B cell (primary cell): Measurements from ENCODE around the gene WDFY2. TPM values are rescaled to one million over a fixed set of nuclear protein-coding genes. Genes with fewer than 3 reads are reported as not detected.

Experiments
- ATAC-seq: fragments of 200-7000 bp; cut with Tn5 transposase; one replicate; pipeline ENCODE4 v1.10.0; 2021; ENCODE audit warnings: low read depth, mild to moderate bottlenecking, moderate number of reproducible peaks, moderate library complexity
- CTCF ChIA-PET: fragments of 350-600 bp; sonication (Branson Sonifier 250); formaldehyde crosslinking; loops from one replicate; lab custom pipeline; 2021; ENCODE audit warnings: antibody characterized with exemption, inconsistent platforms; lab: Charles Lee
- POLR2A ChIA-PET: fragments of 350-600 bp; sonication (Branson Sonifier 250); formaldehyde crosslinking; loops from one replicate; lab custom pipeline; 2021; ENCODE audit warnings: antibody characterized with exemption; lab: Charles Lee
- DNase-seq: peaks from one replicate; pipeline ENCODE4 v3.0.0; 2013
- H2AFZ ChIP-seq: 2 replicates; pipeline ENCODE4 v1.6.1; 2012; ENCODE audit warnings: mild to moderate bottlenecking, low read depth, low read length; ENCODE audit not compliant: insufficient read depth, poor library complexity, severe bottlenecking
- H3K27ac ChIP-seq, 2 donors: 1 replicate in 1 of 2; 2 replicates in 1 of 2; pipeline ENCODE4 v1.5.1; 2012 to 2013; ENCODE audit warnings: low read length in 2 of 2, mild to moderate bottlenecking in 2 of 2, moderate library complexity in 1 of 2
- H3K27me3 ChIP-seq, 4 experiments: fragments of 200-600 bp in 1 of 4; sonication (generic) in 1 of 4; replicated peaks in 1 of 4; 1 replicate in 2 of 4; 2 replicates in 2 of 4; pipeline versions ENCODE4 v1.6.1 to v1.7.0; 2013 to 2016; ENCODE audit warnings: low read length in 3 of 4, mild to moderate bottlenecking in 2 of 4, mixed read lengths in 1 of 4, moderate library complexity in 1 of 4; ENCODE audit not compliant: insufficient read depth in 4 of 4, control insufficient read depth in 3 of 4; ENCODE audit errors: control extremely low read depth in 1 of 4
- H3K36me3 ChIP-seq, 2 experiments: replicated peaks in 1 of 2; 1 replicate in 1 of 2; 2 replicates in 1 of 2; pipeline versions ENCODE4 v1.6.1 to v1.7.1; 2013; ENCODE audit warnings: low read length in 1 of 2; ENCODE audit not compliant: insufficient read depth in 2 of 2, control insufficient read depth in 1 of 2; ENCODE audit errors: control extremely low read depth in 1 of 2, extremely low read depth in 1 of 2
- H3K4me1 ChIP-seq, 2 donors: fragments of 200-600 bp in 1 of 2; sonication (generic) in 1 of 2; 1 replicate in 1 of 2; 2 replicates in 1 of 2; pipeline versions ENCODE4 v1.5.1 to v1.6.1; 2013 to 2017; ENCODE audit warnings: low read length in 2 of 2; ENCODE audit not compliant: control insufficient read depth in 2 of 2, insufficient read depth in 2 of 2
- H3K4me2 ChIP-seq: replicated peaks from 2 replicates; pipeline ENCODE3; 2012; ENCODE audit warnings: mild to moderate bottlenecking, low read depth, low read length; ENCODE audit not compliant: poor library complexity, severe bottlenecking
- H3K4me3 ChIP-seq, 5 experiments: fragments of 200-600 bp in 1 of 5; sonication (generic) in 1 of 5; 1 replicate in 3 of 5; 2 replicates in 2 of 5; pipeline versions ENCODE4 v1.5.1 to v1.7.0; 2011 to 2016; ENCODE audit warnings: low read length in 4 of 5, mild to moderate bottlenecking in 4 of 5, low read depth in 2 of 5, control low read depth in 1 of 5, moderate library complexity in 1 of 5; ENCODE audit not compliant: insufficient read depth in 1 of 5; ENCODE audit errors: control extremely low read depth in 1 of 5, extremely low read depth in 1 of 5
- H3K79me2 ChIP-seq: fragments of 200-600 bp; sonication (generic); one replicate; pipeline ENCODE4 v1.6.0; 2016; ENCODE audit warnings: low read length; ENCODE audit not compliant: control insufficient read depth, insufficient read depth
- H3K9ac ChIP-seq: fragments of 200-600 bp; sonication (generic); 2 replicates; pipeline ENCODE4 v1.6.1; 2017; ENCODE audit warnings: mild to moderate bottlenecking, low read length, moderate library complexity
- H3K9me3 ChIP-seq, 3 donors: one replicate each; pipeline versions ENCODE4 v1.6.1 to v1.7.1; 2013; ENCODE audit warnings: low read length in 2 of 3; ENCODE audit not compliant: control insufficient read depth in 2 of 3, insufficient read depth in 1 of 3; ENCODE audit errors: control extremely low read depth in 1 of 3
- H4K20me1 ChIP-seq: 2 replicates; pipeline ENCODE4 v1.6.0; 2012; ENCODE audit warnings: mild to moderate bottlenecking, low read length; ENCODE audit not compliant: insufficient read depth, control insufficient read depth, poor library complexity, severe bottlenecking
- H3K27ac Mint-ChIP-seq: one replicate; pipeline ENCODE4 v1.8.0; 2021; ENCODE audit warnings: mixed read lengths
- H3K27me3 Mint-ChIP-seq: one replicate; pipeline ENCODE4 v1.8.0; 2021; ENCODE audit warnings: mixed read lengths
- H3K4me1 Mint-ChIP-seq: one replicate; pipeline ENCODE4 v1.8.0; 2021; ENCODE audit warnings: mixed read lengths
- H3K4me3 Mint-ChIP-seq: one replicate; pipeline ENCODE4 v1.8.0; 2021; ENCODE audit warnings: mixed read lengths
- H3K9me3 Mint-ChIP-seq: one replicate; pipeline ENCODE4 v1.8.0; 2022; ENCODE audit warnings: mixed read lengths; ENCODE audit not compliant: insufficient read depth
- EZH2 ChIP-seq: IDR thresholded peaks from 2 replicates; pipeline ENCODE4 v1.6.1; 2012; ENCODE audit warnings: borderline replicate concordance, low read depth, mild to moderate bottlenecking, moderate library complexity, low read length; ENCODE audit not compliant: insufficient read depth, poor library complexity, severe bottlenecking
- WGBS: methylation state at CpG from one replicate; pipeline ENCODE4 v1.1.5; 2013; ENCODE audit warnings: missing lambda C conversion rate; ENCODE audit not compliant: insufficient coverage; 5-methylcytosine and 5-hydroxymethylcytosine counted together
- intact Hi-C: fragments of 100-400 bp; cut with micrococcal nuclease; formaldehyde crosslinking; loops from one replicate; pipeline ENCODE4 v1.10.0; 2022
- polyA plus RNA-seq: library from polyadenylated mRNA; depleted of rRNA; stranded (reverse); fragments of >200 nt; gene quantifications from 2 replicates; pipeline ENCODE4 v1.2.3, GENCODE V29; 2012
- total RNA-seq, 2 donors: library from RNA; stranded (reverse); fragments of 120-200 nt in 1 of 2; gene quantifications; 1 replicate in 1 of 2; 2 replicates in 1 of 2; pipeline versions ENCODE4 v1.2.3 to v1.2.4, GENCODE V29; 2013 to 2022
- TF ChIP-seq, protein P1 (sequence below): fragments of 200-600 bp; IDR thresholded peaks from one replicate; pipeline ENCODE4 v1.8.0; 2022; ENCODE audit warnings: antibody characterized with exemption, mild to moderate bottlenecking

WDFY2 gene
- total and polyA plus RNA-seq, 2 donors (not counting 1 experiment from before 2014, with no cell fraction given): 12.4 to 47.7 TPM

DNA sequence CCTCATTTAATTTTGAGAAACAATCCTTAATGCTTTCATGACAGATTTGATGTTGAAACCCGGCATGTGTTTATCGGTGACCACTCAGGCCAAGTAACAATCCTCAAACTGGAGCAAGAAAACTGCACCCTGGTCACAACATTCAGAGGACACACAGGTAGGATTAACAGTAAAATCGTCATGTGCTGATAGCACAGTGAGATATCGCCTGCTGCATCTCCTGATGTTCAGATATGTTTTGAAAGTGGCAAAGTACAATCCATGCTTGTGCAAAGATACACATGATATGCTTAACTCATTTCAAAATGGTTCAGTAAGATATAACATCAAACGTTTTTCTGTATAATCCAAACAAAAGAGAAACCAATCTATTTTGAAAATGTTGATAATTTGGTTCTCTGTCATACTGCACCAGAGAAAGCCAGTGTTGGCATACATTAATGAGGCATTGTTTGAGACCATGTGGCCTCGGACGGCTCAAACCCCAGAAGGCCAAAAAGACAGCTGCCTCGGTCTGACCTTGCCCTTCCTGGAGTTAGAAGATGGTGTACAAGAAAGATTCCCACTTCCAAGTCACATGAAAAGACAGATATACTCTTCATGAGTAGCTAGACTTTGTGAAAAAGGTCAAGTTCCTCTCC is 143.5 kb downstream of the WDFY2 start:
- Histone ChIP-seq H3K4me2 (no peak overlapping the region), H3K36me3 (peaks cover 9 to 21% of the 10 kb centered on the region in 2 experiments), H3K9me3 (no peaks in the 10 kb centered on the region), H3K9ac (no peak overlapping the region), H3K79me2 (no peaks in the 10 kb centered on the region), H3K27ac (no peak overlapping the region), H4K20me1 (no peaks in the 10 kb centered on the region), H3K4me1 (no peaks in the 10 kb centered on the region), H3K4me3 (no peak overlapping the region), H3K27me3 (no peaks in the 10 kb centered on the region), H2AFZ (no peak overlapping the region)
- intact Hi-C loops: no loop called here
- ATAC-seq: no peak
- TF ChIP-seq EZH2: no peak
- TF ChIP-seq, protein P1, sequence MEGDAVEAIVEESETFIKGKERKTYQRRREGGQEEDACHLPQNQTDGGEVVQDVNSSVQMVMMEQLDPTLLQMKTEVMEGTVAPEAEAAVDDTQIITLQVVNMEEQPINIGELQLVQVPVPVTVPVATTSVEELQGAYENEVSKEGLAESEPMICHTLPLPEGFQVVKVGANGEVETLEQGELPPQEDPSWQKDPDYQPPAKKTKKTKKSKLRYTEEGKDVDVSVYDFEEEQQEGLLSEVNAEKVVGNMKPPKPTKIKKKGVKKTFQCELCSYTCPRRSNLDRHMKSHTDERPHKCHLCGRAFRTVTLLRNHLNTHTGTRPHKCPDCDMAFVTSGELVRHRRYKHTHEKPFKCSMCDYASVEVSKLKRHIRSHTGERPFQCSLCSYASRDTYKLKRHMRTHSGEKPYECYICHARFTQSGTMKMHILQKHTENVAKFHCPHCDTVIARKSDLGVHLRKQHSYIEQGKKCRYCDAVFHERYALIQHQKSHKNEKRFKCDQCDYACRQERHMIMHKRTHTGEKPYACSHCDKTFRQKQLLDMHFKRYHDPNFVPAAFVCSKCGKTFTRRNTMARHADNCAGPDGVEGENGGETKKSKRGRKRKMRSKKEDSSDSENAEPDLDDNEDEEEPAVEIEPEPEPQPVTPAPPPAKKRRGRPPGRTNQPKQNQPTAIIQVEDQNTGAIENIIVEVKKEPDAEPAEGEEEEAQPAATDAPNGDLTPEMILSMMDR: no peak
- ChIA-PET POLR2A (no interaction called here), CTCF (no interaction called here)
- no peak for DNase-seq
- no peak overlapping the region for H3K27ac Mint-ChIP-seq
- no peaks in the 10 kb centered on the region for H3K27me3 Mint-ChIP-seq
- H3K4me3 Mint-ChIP-seq: no peak overlapping the region
- 100% methylated on average over 5 of the region's 8 CpGs for WGBS
- peaks cover 3% of the 10 kb centered on the region for H3K4me1 Mint-ChIP-seq
- no peaks in the 10 kb centered on the region for H3K9me3 Mint-ChIP-seq

DNA sequence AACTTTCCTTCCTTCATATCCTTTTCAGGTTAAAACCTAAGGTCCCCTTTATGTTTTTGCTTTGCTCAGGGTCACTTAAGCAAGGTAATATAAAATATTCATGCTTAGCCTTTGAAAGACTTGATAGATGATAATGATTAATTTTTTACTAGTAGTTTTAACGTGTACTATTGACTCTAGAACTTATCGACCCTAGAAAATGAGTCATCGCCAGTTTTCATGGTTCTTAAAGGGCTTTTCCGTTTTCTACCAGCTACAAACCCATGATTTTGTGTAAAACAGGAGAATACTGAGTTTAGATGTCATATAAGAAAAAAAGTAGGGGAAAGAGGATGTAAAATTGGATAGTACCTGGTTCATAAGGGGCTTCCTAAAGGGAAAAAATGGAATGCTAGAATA is 144.0 kb downstream of the WDFY2 start:
- ATAC-seq: no peak
- H3K4me3 Mint-ChIP-seq: no peak overlapping the region

More for the DNA sequence above, 144.0 kb downstream of the WDFY2 start:
- Histone ChIP-seq H3K79me2 (no peaks in the 10 kb centered on the region), H3K36me3 (peaks cover 9 to 21% of the 10 kb centered on the region in 2 experiments), H3K9ac (no peak overlapping the region), H2AFZ (no peak overlapping the region), H4K20me1 (no peaks in the 10 kb centered on the region), H3K4me2 (no peak overlapping the region), H3K27me3 (no peaks in the 10 kb centered on the region), H3K4me3 (no peak overlapping the region), H3K4me1 (no peaks in the 10 kb centered on the region), H3K27ac (no peak overlapping the region), H3K9me3 (no peaks in the 10 kb centered on the region)
- Mint-ChIP-seq H3K4me1 (peaks cover 3% of the 10 kb centered on the region), H3K27ac (no peak overlapping the region), H3K27me3 (no peaks in the 10 kb centered on the region), H3K9me3 (no peaks in the 10 kb centered on the region)
- WGBS: 90% methylated on average over 2 of the region's 4 CpGs
- ChIA-PET CTCF (no interaction called here), POLR2A (no interaction called here)
- intact Hi-C loops: no loop called here
- DNase-seq: no peak
- no peak for TF ChIP-seq EZH2
- TF ChIP-seq, protein P1: no peak
